ENCODE data around the gene KATNB1. TPM values are rescaled to one million over a fixed set of nuclear protein-coding genes. Genes with fewer than 3 reads are reported as not detected.
A peak's percentile ranks its signal among the peaks of the same experiment; 100 is the strongest.

The KATNB1 gene
- total and polyA plus RNA-seq, 8 donors, result 11.7 to 20.1 (median 14.6) TPM

DNA sequence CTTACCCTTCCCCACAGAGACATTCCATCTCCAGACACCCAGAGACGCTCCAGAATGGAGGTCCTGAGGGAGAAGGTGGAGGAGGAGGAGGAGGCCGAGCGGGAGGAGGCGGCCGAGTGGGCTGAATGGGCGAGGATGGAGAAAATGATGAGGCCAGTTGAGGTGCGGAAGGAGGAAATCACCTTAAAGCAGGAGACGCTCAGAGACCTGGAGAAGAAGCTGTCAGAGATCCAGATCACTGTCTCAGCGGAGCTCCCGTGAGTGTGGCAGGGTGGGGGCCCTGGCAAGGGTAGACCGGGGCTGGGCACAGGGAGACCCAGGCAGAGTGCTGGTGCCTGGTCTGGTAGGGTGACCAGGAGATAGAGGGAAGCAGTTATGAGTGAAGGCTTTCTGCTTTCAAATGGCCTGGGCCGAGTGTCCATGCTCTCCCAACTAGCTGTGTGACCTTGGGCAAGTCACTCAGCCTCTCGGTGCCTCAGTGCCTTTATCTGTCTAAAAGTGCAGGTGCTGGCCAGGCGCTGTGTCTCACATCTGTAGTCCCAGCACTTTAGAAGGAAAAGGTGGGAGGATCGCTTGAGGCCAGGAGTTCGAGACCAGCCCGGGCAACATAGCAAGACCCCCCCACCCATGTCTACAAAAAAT lies 37.6 kb upstream of the KATNB1 start:
- DNase-seq, result no peak
- H3K27ac ChIP-seq, result no peak overlapping the region
- intact Hi-C loops (cut with DNase I), result no loop called here
- TF ChIP-seq, protein P1, sequence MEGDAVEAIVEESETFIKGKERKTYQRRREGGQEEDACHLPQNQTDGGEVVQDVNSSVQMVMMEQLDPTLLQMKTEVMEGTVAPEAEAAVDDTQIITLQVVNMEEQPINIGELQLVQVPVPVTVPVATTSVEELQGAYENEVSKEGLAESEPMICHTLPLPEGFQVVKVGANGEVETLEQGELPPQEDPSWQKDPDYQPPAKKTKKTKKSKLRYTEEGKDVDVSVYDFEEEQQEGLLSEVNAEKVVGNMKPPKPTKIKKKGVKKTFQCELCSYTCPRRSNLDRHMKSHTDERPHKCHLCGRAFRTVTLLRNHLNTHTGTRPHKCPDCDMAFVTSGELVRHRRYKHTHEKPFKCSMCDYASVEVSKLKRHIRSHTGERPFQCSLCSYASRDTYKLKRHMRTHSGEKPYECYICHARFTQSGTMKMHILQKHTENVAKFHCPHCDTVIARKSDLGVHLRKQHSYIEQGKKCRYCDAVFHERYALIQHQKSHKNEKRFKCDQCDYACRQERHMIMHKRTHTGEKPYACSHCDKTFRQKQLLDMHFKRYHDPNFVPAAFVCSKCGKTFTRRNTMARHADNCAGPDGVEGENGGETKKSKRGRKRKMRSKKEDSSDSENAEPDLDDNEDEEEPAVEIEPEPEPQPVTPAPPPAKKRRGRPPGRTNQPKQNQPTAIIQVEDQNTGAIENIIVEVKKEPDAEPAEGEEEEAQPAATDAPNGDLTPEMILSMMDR (IDR thresholded peaks at IDR 0.05), result no peak
- H3K4me3 ChIP-seq, result no peak overlapping the region
- no peak for ATAC-seq
- no peaks in the 10 kb centered on the region for H3K9me3 ChIP-seq
- H3K27me3 ChIP-seq, result no peaks in the 10 kb centered on the region
- H3K36me3 ChIP-seq, result no peaks in the 10 kb centered on the region
- H3K4me1 ChIP-seq, result peaks cover 0 to 5% of the 10 kb centered on the region in 2 donors

DNA sequence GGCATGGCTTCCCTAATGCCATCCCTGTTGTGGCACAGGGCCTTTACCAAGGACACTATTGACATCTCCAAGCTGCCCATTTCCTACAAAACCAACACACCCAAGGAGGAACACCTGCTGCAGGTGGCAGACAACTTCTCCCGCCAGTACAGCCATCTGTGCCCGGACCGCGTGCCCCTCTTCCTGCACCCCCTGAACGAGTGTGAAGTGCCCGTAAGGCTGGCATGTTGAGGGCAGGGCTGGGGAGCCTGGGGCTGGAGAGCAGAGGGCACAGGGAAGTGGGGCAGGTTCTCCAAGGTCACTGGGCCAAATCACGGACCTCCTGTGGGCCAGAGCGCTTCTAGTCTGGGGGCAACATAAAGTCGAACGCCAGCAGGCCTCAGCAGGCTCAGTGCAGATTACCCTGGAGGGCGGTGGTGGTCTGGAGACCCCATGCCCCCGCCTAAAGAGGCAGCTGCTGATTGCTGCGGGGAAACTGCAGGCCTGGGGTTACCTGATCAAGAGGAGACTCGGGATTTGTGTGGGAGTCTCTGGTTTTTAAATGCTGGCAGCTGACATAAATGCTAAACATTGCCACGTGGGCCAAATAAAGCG lies 36.7 kb upstream of the KATNB1 start:
- intact Hi-C loops (cut with DNase I), result no loop called here
- Histone ChIP-seq H3K36me3 (no peaks in the 10 kb centered on the region), H3K27me3 (no peaks in the 10 kb centered on the region), H3K4me3 (no peak overlapping the region), H3K27ac (no peak overlapping the region), H3K4me1 (peaks cover 0 to 5% of the 10 kb centered on the region in 2 donors), H3K9me3 (no peaks in the 10 kb centered on the region)
- TF ChIP-seq, protein P1 (IDR thresholded peaks at IDR 0.05), result no peak
- DNase-seq (no peak), ATAC-seq (no peak)

DNA sequence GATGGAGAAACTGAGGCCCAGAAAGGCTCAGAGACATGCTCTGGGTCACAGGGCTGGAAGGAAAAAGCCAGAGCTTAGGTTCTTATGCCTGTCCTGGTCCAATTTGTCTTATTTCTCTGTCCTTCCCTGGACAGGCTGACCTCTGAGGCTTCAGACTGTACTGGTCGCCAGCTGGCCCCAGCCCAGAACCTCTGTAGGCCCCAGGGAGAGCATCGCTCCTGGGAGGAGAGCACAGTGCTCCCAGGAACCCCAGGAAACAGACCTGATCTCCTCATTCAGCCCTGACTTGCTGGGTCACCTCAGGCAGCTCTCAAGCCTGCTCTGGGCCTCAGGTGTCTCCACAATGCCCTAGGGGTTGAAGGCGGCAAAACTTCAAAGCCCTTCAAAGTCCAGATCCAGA lies 36.1 kb upstream of the KATNB1 start:
- no peak for DNase-seq
- Histone ChIP-seq H3K4me1 (peaks cover 0 to 5% of the 10 kb centered on the region in 2 donors), H3K27me3 (no peaks in the 10 kb centered on the region), H3K27ac (no peak overlapping the region), H3K9me3 (no peaks in the 10 kb centered on the region), H3K4me3 (no peak overlapping the region), H3K36me3 (no peaks in the 10 kb centered on the region)
- TF ChIP-seq, protein P1 (IDR thresholded peaks at IDR 0.05), result no peak
- intact Hi-C loops (cut with DNase I), result no loop called here
- no peak for ATAC-seq

DNA sequence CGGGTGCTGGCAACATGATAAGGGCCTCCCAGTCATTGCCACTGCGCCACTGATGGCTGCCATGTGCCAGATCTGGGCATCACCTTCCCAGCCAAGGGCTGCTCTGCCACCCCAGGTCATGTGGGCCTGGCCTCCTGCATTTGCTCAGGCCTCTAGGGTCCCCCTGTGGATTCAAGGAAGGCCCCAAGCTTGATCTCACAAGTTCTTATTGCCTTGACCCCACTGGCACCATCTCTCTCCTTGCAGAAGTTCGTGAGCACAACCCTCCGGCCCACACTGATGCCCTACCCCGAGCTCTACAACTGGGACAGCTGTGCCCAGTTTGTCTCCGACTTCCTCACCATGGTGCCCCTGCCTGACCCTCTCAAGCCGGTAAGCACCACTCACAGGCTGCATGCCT lies 35.7 kb upstream of the KATNB1 start:
- DNase-seq, result no peak
- no peak overlapping the region for H3K27ac ChIP-seq
- H3K9me3 ChIP-seq, result no peaks in the 10 kb centered on the region
- H3K4me1 ChIP-seq, result peaks cover 0 to 5% of the 10 kb centered on the region in 2 donors
- H3K36me3 ChIP-seq, result no peaks in the 10 kb centered on the region
- TF ChIP-seq, protein P1 (IDR thresholded peaks at IDR 0.05), result no peak
- intact Hi-C loops (cut with DNase I), result no loop called here
- no peak for ATAC-seq
- H3K27me3 ChIP-seq, result no peaks in the 10 kb centered on the region
- H3K4me3 ChIP-seq, result no peak overlapping the region

DNA sequence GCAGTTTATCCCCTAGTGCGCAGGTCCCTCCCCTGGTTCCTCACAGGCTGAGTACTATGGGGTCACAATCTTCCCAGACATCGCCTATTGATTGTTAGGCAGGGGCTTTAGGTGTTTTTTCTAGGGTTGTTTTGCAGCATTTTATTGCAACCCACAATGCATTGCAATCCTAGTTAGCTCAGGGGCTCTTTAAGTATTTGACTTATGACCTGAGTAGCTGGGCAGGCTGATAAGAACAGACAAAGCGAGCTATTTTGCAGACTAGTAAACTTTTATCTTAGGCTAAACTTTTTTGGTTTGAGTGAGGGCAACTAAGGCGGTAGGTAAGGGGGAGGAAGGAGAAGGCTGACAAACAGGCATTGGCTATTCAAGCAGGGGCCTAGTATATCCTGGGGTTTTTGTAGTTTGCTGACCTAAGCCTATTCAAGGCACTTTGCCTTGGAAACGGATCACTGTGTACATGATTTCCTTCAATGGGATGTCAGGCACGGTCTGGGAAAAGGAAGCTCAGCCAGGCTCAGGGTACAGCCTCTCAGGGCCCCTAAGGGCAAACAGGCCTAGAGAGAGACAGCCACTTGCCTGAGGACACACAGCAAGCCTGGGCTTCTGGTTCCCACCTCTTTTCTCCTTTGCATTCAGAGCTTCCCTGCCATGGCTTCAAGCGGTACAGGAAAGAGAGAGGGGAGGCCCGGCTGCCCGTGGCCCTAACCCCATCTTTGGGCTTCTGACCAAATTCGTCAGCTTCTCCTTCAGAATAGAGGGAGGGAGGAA lies 34.6 kb upstream of the KATNB1 start:
- intact Hi-C loops (cut with DNase I), result no loop called here
- peak in 1 of 4 donors; percentile 31 for DNase-seq
- TF ChIP-seq, protein P1 (IDR thresholded peaks at IDR 0.05), result no peak

More for the DNA sequence above, 34.6 kb upstream of the KATNB1 start:
- Histone ChIP-seq H3K27me3 (no peaks in the 10 kb centered on the region), H3K9me3 (no peaks in the 10 kb centered on the region), H3K4me1 (no peaks in the 10 kb centered on the region), H3K4me3 (no peak overlapping the region), H3K36me3 (no peaks in the 10 kb centered on the region), H3K27ac (no peak overlapping the region)
- ATAC-seq, result peak; percentile 26
